Measurements from ENCODE around the gene C10orf53. TPM values are rescaled to one million over a fixed set of nuclear protein-coding genes. Genes with fewer than 3 reads are reported as not detected.

Gene C10orf53
- total RNA-seq, 1 experiment from 2014 or later, result not detected

- DNase-seq (ENCODE audit: low spot score) (no peak), ATAC-seq (no peak)
- Mint-ChIP-seq H3K36me3 (no peaks in the 10 kb centered on the region), H3K9me3 (no peaks in the 10 kb centered on the region), H3K4me3 (no peak overlapping the region), H3K27me3 (ENCODE audit: low read depth) (peaks cover 18% of the 10 kb centered on the region), H3K27ac (no peak overlapping the region), H3K4me1 (peaks cover 14% of the 10 kb centered on the region)
- CTCF ChIA-PET, result no interaction called here
- TF ChIP-seq PRDM15 (CRISPR knock-in tag; IDR thresholded peaks at IDR 0.05), result no peak
- no peak for TF ChIP-seq MYBL2 (CRISPR knock-in tag; IDR thresholded peaks at IDR 0.05)
- no peak for TF ChIP-seq MXD4 (CRISPR knock-in tag; IDR thresholded peaks at IDR 0.05; ENCODE audit: borderline replicate concordance)
- TF ChIP-seq IRF2 (CRISPR knock-in tag; IDR thresholded peaks at IDR 0.05; ENCODE audit: borderline replicate concordance, low read depth), result no peak
- TF ChIP-seq ZNF396 (CRISPR knock-in tag; IDR thresholded peaks at IDR 0.05; ENCODE audit: borderline replicate concordance), result no peak
- no peak for TF ChIP-seq ESRRA (CRISPR knock-in tag; IDR thresholded peaks at IDR 0.05; ENCODE audit: borderline replicate concordance)
- no peak for TF ChIP-seq NFYB (CRISPR knock-in tag; conservative IDR thresholded peaks at IDR 0.05; ENCODE audit: low read depth)
- no peak for TF ChIP-seq SOX15 (CRISPR knock-in tag; IDR thresholded peaks at IDR 0.05)
- TF ChIP-seq ZNF138 (CRISPR knock-in tag; conservative IDR thresholded peaks at IDR 0.05), result no peak
- TF ChIP-seq RELA (CRISPR knock-in tag; IDR thresholded peaks at IDR 0.05; ENCODE audit: borderline replicate concordance), result no peak
- TF ChIP-seq, protein P1, sequence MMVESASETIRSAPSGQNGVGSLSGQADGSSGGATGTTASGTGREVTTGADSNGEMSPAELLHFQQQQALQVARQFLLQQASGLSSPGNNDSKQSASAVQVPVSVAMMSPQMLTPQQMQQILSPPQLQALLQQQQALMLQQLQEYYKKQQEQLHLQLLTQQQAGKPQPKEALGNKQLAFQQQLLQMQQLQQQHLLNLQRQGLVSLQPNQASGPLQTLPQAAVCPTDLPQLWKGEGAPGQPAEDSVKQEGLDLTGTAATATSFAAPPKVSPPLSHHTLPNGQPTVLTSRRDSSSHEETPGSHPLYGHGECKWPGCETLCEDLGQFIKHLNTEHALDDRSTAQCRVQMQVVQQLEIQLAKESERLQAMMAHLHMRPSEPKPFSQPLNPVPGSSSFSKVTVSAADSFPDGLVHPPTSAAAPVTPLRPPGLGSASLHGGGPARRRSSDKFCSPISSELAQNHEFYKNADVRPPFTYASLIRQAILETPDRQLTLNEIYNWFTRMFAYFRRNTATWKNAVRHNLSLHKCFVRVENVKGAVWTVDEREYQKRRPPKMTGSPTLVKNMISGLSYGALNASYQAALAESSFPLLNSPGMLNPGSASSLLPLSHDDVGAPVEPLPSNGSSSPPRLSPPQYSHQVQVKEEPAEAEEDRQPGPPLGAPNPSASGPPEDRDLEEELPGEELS (CRISPR knock-in tag; IDR thresholded peaks at IDR 0.05), result no peak
- TF ChIP-seq HMGA2 (CRISPR knock-in tag; IDR thresholded peaks at IDR 0.05), result no peak
- TF ChIP-seq AFF4 (CRISPR knock-in tag; IDR thresholded peaks at IDR 0.05; ENCODE audit: borderline replicate concordance), result no peak
- POLR2A ChIA-PET, result interaction anchor here (1.2 kb wide), 1 partner anchor 14 kb away, joined by 3 read pairs; no protein-coding TSS in a partner anchor
Observed at GRCh38 chr10:49650724-49651034, 28.8 kb upstream of the C10orf53 start.

DNA sequence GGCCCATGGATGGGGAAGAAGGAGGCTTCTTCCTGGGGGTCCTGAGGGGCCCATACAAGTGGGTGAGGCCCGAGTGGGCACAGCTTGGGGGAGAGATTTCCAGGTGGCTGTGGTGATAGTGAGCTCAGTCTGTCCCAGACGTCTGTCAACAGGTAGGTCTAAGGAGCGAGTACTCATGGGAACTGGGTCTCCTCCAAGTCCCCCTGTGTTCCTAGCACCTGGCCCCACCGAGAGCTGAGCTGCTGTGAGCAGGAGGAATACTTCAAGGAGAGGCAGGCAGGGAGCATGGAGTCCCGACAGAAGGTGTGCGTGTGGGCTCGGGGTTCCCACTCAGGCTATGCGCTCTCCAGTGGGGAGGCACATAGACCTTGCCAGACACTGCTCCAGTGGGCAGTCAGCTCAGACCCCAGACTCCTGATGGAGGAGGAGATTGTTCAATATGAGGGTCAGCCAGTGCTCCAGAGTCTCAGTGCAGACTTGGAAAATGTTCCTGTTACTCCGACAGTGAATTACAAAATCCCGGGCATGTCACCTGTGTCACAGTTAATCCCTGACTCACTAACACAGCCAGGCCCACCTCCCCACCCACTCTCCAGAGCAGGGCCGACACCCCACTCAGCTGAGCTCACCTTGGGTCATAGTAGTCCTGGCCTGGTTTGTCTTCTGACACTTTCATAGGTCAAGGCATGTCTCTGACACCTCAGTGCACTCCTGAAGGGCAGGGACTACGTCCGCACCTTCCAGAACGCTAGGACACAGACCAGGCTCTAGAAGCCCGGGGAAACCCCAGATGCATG lies 28.2 kb upstream of the C10orf53 start:
- ATAC-seq, result no peak
- Mint-ChIP-seq H3K27me3 (ENCODE audit: low read depth) (peaks cover 18% of the 10 kb centered on the region), H3K4me3 (no peak overlapping the region), H3K9me3 (no peaks in the 10 kb centered on the region), H3K4me1 (peaks cover 14% of the 10 kb centered on the region), H3K27ac (no peak overlapping the region), H3K36me3 (no peaks in the 10 kb centered on the region)
- no peak for DNase-seq (ENCODE audit: low spot score)
- ChIA-PET CTCF (no interaction called here), POLR2A (interaction anchor here (1.2 kb wide), 1 partner anchor 14 kb away, joined by 3 read pairs; no protein-coding TSS in a partner anchor)
- TF ChIP-seq, protein P2, sequence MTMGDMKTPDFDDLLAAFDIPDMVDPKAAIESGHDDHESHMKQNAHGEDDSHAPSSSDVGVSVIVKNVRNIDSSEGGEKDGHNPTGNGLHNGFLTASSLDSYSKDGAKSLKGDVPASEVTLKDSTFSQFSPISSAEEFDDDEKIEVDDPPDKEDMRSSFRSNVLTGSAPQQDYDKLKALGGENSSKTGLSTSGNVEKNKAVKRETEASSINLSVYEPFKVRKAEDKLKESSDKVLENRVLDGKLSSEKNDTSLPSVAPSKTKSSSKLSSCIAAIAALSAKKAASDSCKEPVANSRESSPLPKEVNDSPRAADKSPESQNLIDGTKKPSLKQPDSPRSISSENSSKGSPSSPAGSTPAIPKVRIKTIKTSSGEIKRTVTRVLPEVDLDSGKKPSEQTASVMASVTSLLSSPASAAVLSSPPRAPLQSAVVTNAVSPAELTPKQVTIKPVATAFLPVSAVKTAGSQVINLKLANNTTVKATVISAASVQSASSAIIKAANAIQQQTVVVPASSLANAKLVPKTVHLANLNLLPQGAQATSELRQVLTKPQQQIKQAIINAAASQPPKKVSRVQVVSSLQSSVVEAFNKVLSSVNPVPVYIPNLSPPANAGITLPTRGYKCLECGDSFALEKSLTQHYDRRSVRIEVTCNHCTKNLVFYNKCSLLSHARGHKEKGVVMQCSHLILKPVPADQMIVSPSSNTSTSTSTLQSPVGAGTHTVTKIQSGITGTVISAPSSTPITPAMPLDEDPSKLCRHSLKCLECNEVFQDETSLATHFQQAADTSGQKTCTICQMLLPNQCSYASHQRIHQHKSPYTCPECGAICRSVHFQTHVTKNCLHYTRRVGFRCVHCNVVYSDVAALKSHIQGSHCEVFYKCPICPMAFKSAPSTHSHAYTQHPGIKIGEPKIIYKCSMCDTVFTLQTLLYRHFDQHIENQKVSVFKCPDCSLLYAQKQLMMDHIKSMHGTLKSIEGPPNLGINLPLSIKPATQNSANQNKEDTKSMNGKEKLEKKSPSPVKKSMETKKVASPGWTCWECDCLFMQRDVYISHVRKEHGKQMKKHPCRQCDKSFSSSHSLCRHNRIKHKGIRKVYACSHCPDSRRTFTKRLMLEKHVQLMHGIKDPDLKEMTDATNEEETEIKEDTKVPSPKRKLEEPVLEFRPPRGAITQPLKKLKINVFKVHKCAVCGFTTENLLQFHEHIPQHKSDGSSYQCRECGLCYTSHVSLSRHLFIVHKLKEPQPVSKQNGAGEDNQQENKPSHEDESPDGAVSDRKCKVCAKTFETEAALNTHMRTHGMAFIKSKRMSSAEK (CRISPR knock-in tag; IDR thresholded peaks at IDR 0.05; ENCODE audit: borderline replicate concordance), result no peak
- TF ChIP-seq NR3C1 (CRISPR knock-in tag; conservative IDR thresholded peaks at IDR 0.05; ENCODE audit: low read depth) (no peak), IRF1 (CRISPR knock-in tag; IDR thresholded peaks at IDR 0.05) (no peak)

Data from WTC11 (cell line).